Umbilical cord (tissue), 2 donors: ENCODE data around the gene ZNF266. TPM values are rescaled to one million over a fixed set of nuclear protein-coding genes. Genes with fewer than 3 reads are reported as not detected.

Source experiments
- DNase-seq: peaks from one replicate; pipeline ENCODE4 v3.0.0-alpha.2; 2015; ENCODE audit warnings: low spot score
- total RNA-seq: library from RNA; depleted of rRNA; stranded (reverse); fragments of >200 nt; gene quantifications from one replicate; pipeline ENCODE4 v1.2.3, GENCODE V29; 2014; ENCODE audit warnings: low replicate concordance; ENCODE audit not compliant: insufficient read depth

Gene ZNF266
- 7.5 TPM for total RNA-seq

DNA sequence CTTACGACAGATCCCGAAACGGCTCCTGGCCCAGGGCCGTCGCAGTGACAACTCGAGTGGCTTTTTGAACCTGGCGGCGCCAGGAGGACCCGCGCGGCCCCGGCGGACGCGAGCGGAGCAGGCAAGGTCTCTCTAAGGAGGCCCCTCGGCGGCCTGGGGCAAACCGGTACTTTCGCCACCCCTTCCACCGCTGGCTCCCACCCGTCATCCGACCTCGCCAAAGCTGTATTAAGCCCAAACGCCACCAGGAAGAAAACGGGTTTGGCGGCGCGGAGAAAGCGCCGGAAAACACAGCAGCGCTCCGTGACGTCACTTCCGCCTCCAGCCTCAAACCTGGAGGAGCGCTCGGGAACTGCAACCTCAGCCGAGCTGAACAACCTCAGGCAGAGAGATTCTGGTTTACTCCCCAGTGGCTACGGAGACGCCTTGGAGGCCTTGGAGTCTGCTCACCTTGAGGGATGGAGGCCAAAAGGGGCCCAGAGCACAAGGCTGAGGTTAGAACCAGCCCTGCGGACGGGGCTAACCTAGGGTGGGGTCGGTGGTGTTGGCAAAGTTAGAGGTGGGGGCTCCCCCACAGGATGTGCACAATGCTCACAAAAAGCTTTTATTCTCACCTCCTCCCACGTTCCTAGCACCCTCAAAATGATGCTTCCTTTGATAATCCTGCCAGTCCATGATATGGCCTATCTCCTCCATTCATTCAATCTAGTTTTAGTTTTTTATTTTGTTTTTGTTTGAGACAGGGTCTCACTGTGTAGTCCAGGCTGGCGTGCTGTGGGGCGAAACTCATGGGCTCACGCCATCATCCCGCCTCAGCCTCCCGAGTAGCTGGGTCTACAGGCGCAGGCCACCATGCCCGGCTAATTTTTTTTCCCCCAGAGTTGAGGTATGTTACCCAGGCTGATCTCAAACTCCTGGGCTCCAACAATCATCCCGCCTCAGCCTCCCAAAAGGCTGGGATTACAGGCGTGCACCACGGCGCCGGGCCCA lies at the start of gene ZNF266:
Gene ZNF266, minus strand, starts transcription at position 295 of the 990 bp plus-strand sequence. CDS start 15,484 bp downstream, outside the sequence.
- peak; percentile 93 for DNase-seq

GRCh38 chr19:9485140-9485539 lies 49.8 kb upstream of the ZNF266 start:
- no peak for DNase-seq

DNA sequence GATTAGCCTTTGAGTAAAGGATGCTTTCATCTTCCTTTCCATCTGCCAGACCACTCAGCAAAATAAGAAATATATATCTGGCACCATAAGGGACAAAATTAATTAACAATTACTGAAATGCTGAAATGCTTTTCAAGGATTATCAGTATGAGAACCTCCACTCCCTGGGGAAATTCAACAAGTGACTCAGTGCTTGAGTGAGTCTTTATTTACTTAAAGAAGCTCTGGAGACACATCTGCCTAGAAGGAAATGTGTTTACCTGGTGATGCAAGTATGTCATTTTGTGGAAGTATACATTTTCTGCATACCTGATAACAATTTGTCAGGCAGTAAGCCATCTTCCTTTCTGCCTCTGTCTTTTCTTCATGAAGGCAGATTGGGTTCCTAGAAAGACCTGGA lies 39.6 kb upstream of the ZNF266 start:
- no peak for DNase-seq

DNA sequence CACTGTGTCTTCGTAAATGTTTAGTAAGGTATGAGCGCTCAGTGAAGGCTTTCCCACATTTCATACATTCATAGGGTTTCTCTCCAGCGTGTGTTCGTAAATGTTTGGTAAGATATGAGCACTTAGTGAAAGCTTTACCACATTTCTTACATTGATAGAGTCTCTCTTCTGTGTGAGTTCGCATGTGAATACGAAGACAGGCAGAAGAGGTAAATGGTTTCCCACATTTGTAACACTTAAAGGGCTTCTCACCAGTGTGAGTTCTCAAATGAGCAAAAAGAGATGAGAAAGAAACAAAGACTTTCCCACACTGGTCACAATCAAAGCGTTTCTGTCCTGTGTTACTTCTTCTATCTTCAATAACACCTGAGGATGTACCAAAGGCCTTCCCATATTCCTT lies 31.8 kb upstream of the ZNF266 start:
- no peak for DNase-seq

DNA sequence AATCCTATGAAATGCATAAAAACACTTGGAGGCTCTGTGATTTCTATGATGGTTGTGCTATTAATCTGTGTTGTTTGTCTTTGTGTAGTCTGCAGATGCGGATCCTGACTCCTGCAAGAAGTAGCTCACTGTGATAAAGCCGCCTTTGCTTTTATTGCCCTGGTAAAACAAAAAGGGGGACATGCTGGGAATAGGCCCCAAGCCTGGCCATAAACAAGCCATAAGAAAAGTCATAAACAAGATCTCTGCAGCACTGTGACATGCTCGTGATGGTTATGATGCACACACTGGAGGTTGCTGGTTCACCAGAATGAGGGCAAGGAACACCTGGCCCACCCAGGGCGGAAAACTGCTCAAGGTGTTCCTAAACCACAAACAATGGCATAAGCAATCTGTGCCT lies 26.6 kb upstream of the ZNF266 start:
- DNase-seq: no peak

GRCh38 chr19:9456018-9456689 lies 20.8 kb upstream of the ZNF266 start:
- DNase-seq: no peak

GRCh38 chr19:9453953-9454352 lies 18.6 kb upstream of the ZNF266 start:
- DNase-seq: no peak

DNA sequence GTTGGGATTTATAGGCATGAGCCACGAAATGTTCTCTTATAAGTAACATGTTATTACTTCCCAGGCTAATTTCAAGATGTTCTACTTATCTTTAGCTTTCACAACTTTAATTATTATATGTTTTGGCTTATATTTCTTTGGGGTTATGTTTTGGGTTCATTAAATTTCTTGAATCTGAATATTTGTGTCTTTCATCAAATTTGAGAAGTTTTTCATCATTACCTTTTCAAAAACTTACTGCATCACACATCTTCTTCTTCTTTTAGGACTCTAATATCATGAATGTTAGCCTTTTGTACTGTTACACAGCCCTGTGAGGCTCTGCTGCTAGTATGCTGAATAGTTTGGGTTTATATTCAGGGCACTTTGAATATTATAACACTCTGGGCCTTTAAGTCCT lies 9.7 kb upstream of the ZNF266 start:
- no peak for DNase-seq

GRCh38 chr19:9436358-9436757 lies 985 bp upstream of the ZNF266 start:
- DNase-seq: no peak

- DNase-seq: peak; percentile 3
Measured at GRCh38 chr19:9431475-9431874, 3.9 kb downstream of the ZNF266 start.

DNA sequence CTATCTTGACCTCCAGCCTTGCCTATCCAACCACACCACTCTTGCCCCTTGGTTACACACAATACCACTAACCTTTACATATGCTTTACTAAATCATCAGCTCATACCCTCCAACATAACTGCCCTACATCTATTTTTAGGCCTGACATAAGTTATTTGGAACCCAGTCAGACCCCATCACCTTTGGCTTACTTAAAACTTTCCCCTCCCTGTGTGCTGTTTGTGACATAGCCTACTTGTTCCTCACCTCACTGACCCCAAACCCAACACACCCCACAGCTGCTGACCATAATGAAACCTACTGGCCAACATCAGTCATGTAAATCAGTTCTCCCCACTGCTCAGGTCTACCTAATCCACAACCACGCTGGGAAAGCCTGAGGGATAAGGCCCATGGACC lies 4.9 kb downstream of the ZNF266 start:
- no peak for DNase-seq

DNA sequence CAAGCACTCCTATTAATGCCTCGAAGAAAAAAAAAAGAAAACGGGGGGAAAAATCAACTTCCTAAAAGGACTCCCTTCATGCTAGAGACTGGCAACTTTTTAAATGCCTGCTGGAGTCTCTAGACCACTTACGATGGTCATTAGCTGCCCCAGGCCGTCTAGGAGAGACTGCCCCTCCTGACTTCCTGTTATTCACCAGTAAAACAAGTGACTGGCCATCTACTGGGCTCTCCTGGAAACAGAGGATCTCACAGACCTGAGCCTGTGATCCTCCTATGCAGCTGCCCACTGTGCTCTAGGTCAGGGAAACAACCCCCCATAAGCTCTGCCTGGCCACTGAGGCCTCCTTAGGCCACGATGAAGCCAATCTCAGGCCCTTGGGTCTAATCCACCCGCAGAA lies 7.4 kb downstream of the ZNF266 start:
- no peak for DNase-seq

DNA sequence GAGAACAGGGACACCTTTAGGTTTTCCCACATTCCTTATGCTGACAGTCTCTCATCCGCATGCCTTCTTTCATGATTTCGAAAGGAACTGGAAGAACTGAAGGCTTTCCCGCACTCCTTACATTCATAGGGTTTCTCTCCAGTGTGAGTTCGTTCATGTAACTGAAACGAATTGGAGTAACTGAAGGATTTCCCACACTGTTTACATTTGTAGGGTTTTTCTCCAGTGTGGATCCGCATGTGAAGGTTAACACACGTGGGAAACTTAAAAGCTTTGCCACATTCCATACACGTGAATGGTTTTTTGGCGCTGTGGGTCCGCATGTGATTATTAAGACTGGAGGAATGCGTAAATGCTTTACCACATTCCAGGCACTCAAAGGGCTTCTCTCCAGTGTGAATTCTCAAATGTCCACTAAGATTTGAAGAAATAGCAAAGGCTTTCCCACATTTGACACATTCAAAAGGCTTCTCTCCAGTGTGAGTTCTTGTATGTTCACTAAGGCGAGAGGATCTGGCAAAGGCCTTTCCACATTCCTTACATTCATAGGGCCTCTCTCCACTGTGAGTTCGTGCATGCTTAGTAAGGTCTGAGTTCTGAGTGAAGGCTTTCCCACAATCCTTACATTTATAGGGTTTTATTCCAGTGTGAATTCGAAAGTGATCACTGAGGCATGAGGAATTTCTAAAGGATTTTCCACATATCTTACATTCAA lies 22.0 kb downstream of the ZNF266 start:
- DNase-seq: no peak

DNA sequence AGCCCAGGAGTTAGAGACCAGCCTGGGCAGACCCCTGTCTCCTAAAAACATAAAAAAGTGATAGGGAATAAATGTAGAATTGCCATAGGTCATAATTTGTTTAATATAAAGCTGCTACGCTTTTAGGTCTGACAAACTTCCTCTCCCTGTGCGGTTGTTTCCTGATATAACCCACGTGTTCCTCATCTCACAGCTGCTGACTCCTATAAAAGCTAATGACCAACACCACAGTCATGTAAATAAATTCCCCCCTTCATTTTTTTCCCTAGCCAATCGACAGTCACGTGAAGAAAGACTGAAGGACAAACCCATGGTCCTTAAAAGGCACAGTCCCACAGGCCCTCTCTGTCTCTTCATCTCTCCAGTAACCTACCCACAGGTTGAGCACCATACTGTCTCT lies 27.5 kb downstream of the ZNF266 start:
- DNase-seq: no peak

- peak; percentile 87 for DNase-seq
Measured at GRCh38 chr19:9406798-9407352, 28.5 kb downstream of the ZNF266 start.

GRCh38 chr19:9381361-9381785 lies 54.0 kb downstream of the ZNF266 start:
- DNase-seq: no peak

DNA sequence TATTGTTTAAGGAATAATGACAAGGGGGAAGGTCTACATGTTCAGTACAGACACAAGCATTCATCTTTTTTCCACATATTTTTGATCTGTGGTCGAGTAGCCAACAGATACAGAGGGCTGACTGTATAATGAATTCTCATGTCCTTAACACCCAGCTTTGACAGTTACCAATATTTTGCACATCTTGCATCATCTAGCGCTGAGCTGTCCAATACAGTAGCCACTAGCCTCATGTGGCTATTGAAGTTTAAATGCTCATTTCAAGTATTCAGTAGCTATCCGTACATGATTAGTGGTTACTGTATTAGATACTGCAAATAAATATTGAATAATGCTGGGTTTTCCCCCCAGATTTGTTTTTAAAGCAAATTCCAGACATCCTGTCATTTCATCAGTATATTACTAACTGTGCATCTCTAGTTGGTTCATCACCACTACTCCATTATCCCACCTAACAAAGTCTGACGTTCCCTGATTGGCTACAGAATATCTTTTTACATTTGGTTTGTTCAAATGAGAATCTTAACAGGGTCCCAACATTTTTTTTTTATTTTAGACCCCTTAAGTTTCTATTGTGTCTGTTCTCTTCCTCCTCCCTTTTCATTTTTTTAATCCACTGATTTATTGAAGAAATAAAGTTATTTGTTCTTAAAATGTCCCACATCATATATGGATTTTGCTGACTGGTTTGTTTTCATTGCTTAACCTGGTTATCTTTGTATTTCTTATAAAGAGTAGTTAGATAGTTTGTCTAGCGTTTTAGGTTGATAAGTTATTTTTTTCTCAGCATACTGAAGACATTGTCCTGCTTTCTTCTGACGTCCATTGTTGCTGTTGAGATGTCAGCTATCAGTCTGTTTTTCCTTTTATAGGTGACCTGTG lies 64.4 kb downstream of the ZNF266 start:
- no peak for DNase-seq

DNA sequence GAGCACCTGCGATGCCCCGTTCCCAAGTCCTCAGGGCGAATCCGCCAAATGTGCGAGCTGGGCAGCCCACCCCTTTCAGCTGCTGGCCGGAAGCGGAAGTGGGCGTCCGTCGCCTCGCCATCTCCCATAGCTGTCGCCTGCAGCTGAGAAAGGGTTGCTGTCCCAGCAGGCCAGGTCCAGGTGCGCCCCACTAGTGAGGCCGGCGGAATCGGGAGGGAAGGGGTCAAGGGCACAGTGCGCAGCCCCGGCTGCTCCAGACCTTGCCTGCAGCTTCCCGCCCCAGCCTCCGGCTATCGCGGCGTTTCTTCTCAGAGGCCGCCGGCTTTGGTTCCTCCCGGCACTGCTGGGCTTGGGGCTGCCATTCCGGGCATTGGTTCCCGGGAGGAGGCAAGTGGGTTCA lies 72.5 kb downstream of the ZNF266 start, which contains the start of gene ZNF177:
Gene ZNF177, plus strand, starts transcription at position 109 of the 400 bp plus-strand sequence. CDS start 15,299 bp downstream, outside the sequence.
- peak; percentile 5 for DNase-seq
